ENCODE measurements around the gene RBM47. TPM values are rescaled to one million over a fixed set of nuclear protein-coding genes. Genes with fewer than 3 reads are reported as not detected.

RBM47 gene
- total and polyA plus RNA-seq, 10 of the 15 experiments (the other 5 are each of a cell fraction or from before 2014, with no cell fraction given), result 7.9 to 45.0 (median 28.7) TPM

DNA sequence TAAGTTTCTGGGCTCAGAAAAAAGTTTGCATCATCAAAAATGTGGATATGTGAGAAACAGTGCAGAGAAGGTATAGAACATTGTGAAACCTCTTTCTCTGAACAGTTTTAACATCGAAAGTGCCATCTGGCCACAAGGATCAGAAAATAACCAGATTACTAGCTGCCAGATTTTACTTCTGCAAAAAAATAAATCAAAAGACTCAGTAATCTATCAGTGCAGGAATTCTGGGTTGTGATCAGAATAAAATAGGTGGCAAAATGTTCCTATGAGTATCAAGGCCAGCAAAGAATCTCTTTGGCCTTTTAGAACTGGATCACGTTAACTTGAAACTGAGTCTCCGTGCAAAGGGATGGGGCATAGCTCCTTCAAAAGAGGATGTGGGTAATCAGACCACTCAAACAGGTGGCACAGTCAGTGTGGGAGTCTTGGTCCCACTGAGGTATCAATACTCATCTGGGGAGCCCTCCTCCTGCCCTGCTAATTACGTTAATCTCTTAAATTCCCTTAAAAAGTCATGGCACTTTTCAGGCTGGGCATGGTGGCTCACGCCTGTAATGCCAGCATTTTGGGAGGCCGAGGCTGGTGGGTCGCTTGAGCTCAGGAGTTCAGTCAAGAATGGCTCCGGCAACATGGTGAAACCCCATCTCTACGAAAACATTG is 26.7 kb upstream of the RBM47 start:
- no peaks in the 10 kb centered on the region for H3K36me3 ChIP-seq (ENCODE audit: control insufficient read depth in 2 of 2, insufficient read depth in 2 of 2, low read length in 1 of 2)
- DNase-seq (ENCODE audit: low read depth, low spot score), result peak; percentile 91
- H3K4me1 ChIP-seq (ENCODE audit: control insufficient read depth, insufficient read depth, low read length), result peaks cover 35% of the 10 kb centered on the region
- ChIA-PET RAD21 (ENCODE audit: unreplicated experiment) (interaction anchor here (0.5 to 4.4 kb wide), 16 partner anchors 10 to 350 kb away, joined by 3 to 40 read pairs (median 8); partner anchors contain the start of gene RBM47), POLR2A (interaction anchor here (0.5 to 2.7 kb wide), 14 partner anchors 10 to 125 kb away, joined by 3 to 19 read pairs (median 4); no protein-coding TSS in a partner anchor), SMC1A (ENCODE audit: uncharacterized antibody, unreplicated experiment) (interaction anchor here (0.6 to 3.8 kb wide), 25 partner anchors 10 to 349 kb away, joined by 3 to 39 read pairs (median 3); no protein-coding TSS in a partner anchor), CTCF (interaction anchor here (0.8 to 7.9 kb wide), 7 partner anchors 8 to 62 kb away, joined by 3 to 40 read pairs (median 4); no protein-coding TSS in a partner anchor)
- peak; percentile 94 for FAIRE-seq
- 2% methylated on average over 9 of the region's 9 CpGs for WGBS (ENCODE audit: insufficient coverage, insufficient replicate concordance, low lambda C conversion rate, missing lambda C conversion rate)
- TSS peak; percentile 74 for BruUV-seq (replicated peaks)
- no peaks in the 10 kb centered on the region for H3K9me3 ChIP-seq (replicated peaks; ENCODE audit: control insufficient read depth, insufficient read depth, low read length)
- H3K4me3 ChIP-seq, result peak overlapping the region; percentile 35; the same call in 1 of the 2 replicates
- ATAC-seq, result peak; percentile 95
- intact Hi-C loops (cut with micrococcal nuclease; ENCODE audit: unreplicated experiment) (loop anchor here (1.0 to 2.0 kb wide), 3 partner anchors 16 to 33 kb away; no protein-coding TSS in a partner anchor), in situ Hi-C loops (cut with MboI) (loop anchor here (25.0 kb wide), 1 partner anchor 1981 kb away; no protein-coding TSS in a partner anchor)
- peak overlapping the region; percentile 57 for H3K9ac ChIP-seq (ENCODE audit: control insufficient read depth, insufficient read depth, low read length)
- peak overlapping the region; percentile 97 for H3K27ac ChIP-seq (ENCODE audit: control insufficient read depth, insufficient read depth)
- H3K27me3 ChIP-seq (replicated peaks in 1 of 2; ENCODE audit: control insufficient read depth in 2 of 2, insufficient read depth in 2 of 2, low read length in 1 of 2), result no peaks in the 10 kb centered on the region
- H2AFZ ChIP-seq (ENCODE audit: control insufficient read depth, low read depth, low read length), result peak overlapping the region; percentile 14; the same call in 1 of the 2 replicates
- no peaks in the 10 kb centered on the region for H3K79me2 ChIP-seq (ENCODE audit: control insufficient read depth, insufficient read depth, low read length)
- H3K4me2 ChIP-seq (ENCODE audit: control insufficient read depth, insufficient read depth), result peak overlapping the region; percentile 44
- H4K20me1 ChIP-seq (ENCODE audit: control insufficient read depth, insufficient read depth), result no peaks in the 10 kb centered on the region
- TF ChIP-seq RAD51 (IDR thresholded peaks at IDR 0.05) (no peak), NFXL1 (IDR thresholded peaks at IDR 0.05; ENCODE audit: borderline replicate concordance) (no peak), NFIC (IDR thresholded peaks at IDR 0.05; ENCODE audit: low read depth, low read length) (peak; percentile 96), YY1 (IDR thresholded peaks at IDR 0.05; ENCODE audit: low read depth, low read length) (no peak), TCF12 (IDR thresholded peaks at IDR 0.05; ENCODE audit: low read depth, low read length) (peak; percentile 97), MEF2A (IDR thresholded peaks at IDR 0.05; ENCODE audit: insufficient read depth, low read depth, low read length) (peak; percentile 31; the same call in 1 of the 2 replicates), GATAD2B (conservative IDR thresholded peaks at IDR 0.05; ENCODE audit: low read depth) (peak; percentile 97), FOS (IDR thresholded peaks at IDR 0.05; ENCODE audit: borderline replicate concordance, extremely low read depth, insufficient read length) (no peak), MYB (IDR thresholded peaks at IDR 0.05; ENCODE audit: borderline replicate concordance, low read depth, low read length) (no peak), POLR2AphosphoS2 (IDR thresholded peaks at IDR 0.05; ENCODE audit: low read depth, low read length) (no peak), ZSCAN29 (IDR thresholded peaks at IDR 0.05) (no peak)
- TF ChIP-seq, protein P1, sequence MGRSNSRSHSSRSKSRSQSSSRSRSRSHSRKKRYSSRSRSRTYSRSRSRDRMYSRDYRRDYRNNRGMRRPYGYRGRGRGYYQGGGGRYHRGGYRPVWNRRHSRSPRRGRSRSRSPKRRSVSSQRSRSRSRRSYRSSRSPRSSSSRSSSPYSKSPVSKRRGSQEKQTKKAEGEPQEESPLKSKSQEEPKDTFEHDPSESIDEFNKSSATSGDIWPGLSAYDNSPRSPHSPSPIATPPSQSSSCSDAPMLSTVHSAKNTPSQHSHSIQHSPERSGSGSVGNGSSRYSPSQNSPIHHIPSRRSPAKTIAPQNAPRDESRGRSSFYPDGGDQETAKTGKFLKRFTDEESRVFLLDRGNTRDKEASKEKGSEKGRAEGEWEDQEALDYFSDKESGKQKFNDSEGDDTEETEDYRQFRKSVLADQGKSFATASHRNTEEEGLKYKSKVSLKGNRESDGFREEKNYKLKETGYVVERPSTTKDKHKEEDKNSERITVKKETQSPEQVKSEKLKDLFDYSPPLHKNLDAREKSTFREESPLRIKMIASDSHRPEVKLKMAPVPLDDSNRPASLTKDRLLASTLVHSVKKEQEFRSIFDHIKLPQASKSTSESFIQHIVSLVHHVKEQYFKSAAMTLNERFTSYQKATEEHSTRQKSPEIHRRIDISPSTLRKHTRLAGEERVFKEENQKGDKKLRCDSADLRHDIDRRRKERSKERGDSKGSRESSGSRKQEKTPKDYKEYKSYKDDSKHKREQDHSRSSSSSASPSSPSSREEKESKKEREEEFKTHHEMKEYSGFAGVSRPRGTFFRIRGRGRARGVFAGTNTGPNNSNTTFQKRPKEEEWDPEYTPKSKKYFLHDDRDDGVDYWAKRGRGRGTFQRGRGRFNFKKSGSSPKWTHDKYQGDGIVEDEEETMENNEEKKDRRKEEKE (IDR thresholded peaks at IDR 0.05), result no peak
- TF ChIP-seq, protein P2, sequence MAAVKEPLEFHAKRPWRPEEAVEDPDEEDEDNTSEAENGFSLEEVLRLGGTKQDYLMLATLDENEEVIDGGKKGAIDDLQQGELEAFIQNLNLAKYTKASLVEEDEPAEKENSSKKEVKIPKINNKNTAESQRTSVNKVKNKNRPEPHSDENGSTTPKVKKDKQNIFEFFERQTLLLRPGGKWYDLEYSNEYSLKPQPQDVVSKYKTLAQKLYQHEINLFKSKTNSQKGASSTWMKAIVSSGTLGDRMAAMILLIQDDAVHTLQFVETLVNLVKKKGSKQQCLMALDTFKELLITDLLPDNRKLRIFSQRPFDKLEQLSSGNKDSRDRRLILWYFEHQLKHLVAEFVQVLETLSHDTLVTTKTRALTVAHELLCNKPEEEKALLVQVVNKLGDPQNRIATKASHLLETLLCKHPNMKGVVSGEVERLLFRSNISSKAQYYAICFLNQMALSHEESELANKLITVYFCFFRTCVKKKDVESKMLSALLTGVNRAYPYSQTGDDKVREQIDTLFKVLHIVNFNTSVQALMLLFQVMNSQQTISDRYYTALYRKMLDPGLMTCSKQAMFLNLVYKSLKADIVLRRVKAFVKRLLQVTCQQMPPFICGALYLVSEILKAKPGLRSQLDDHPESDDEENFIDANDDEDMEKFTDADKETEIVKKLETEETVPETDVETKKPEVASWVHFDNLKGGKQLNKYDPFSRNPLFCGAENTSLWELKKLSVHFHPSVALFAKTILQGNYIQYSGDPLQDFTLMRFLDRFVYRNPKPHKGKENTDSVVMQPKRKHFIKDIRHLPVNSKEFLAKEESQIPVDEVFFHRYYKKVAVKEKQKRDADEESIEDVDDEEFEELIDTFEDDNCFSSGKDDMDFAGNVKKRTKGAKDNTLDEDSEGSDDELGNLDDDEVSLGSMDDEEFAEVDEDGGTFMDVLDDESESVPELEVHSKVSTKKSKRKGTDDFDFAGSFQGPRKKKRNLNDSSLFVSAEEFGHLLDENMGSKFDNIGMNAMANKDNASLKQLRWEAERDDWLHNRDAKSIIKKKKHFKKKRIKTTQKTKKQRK (IDR thresholded peaks at IDR 0.05; ENCODE audit: low read depth, low read length), result no peak

Measured in GM12878 (cell line).